Measurements from ENCODE around the gene CACNG3.
"Not testable (repeated sequence)": the region's sequence is repeated elsewhere in the genome, so short reads cannot be mapped to it uniquely, and the experiment has no call there.

CACNG3 gene

GRCh38 chr16:24279982-24280515 is 23.9 kb downstream of the CACNG3 start:
- no peak for DNase-seq (ENCODE audit: low read depth)

DNA sequence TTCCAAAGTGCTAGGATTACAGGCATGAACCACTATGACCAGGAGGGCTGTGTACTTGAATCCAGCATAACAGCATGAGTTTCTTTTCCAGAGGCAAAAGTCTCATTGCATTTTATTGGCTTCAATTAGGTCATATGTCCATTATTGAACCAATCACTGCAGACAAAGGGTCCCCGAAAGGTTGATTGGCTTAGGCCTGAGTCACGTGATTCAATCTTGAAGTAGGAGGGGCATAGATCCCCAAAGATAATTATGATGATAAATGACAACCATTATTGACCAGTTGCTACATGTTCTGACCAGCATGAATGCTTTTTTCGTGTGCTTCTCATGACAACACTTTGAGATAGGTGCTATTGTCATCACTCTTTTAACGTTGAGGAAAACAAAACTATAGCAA is 25.3 kb downstream of the CACNG3 start:
- no peak for DNase-seq (ENCODE audit: low read depth)

- DNase-seq (ENCODE audit: low read depth): no peak
Observed at GRCh38 chr16:24282141-24282540, 26.0 kb downstream of the CACNG3 start.

- DNase-seq (ENCODE audit: low read depth): no peak
Observed at GRCh38 chr16:24286741-24287405, 30.7 kb downstream of the CACNG3 start.

- no peak for DNase-seq (ENCODE audit: low read depth)
Observed at GRCh38 chr16:24288516-24288915, 32.4 kb downstream of the CACNG3 start.

- no peak for DNase-seq (ENCODE audit: low read depth)
Observed at GRCh38 chr16:24289166-24289700, 33.1 kb downstream of the CACNG3 start.

DNA sequence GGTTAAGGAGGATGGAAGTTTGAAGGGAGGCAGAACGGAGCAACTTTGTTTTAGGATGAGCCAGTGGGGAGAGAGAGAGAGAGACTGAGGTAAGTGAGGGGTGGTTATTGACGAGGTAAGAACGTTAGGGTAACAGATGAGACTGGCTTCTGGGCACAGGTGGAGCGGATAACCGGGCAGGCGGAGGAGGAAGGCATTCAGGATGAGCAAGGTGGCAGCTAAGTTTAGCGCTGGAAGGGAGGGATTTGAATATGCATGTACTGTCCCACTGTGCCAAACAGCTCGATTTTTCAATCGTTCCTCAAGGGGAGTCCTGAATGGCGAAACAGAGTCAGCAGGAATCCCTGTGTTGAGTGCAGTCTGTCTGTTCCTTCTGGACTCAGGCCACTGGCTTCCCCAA is 35.8 kb downstream of the CACNG3 start:
- DNase-seq (ENCODE audit: low read depth): no peak

DNA sequence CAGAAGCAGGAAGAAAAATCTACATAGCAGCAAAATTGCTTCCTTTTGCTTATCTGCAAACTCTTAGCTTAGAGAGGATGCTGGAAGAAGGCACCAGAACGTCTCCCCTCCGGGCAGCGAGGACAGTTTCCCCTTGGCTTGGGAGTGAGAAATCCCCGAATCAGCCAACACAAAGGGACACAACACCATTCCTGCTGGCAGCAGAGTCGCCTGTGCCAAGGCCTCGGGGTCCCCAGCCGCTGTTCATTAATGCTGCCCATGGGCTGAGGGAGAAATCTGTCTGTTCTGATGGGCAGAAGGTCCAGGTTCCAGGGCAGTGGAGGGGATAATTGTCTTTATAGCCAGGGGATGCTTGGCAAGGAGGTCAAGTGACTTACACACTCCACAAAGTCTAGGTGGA is 38.0 kb downstream of the CACNG3 start:
- DNase-seq (ENCODE audit: low read depth): no peak

- no peak for DNase-seq (ENCODE audit: low read depth)
Observed at GRCh38 chr16:24297375-24297774, 41.2 kb downstream of the CACNG3 start.

GRCh38 chr16:24298548-24299167 is 42.5 kb downstream of the CACNG3 start:
- DNase-seq (ENCODE audit: low read depth): no peak

DNA sequence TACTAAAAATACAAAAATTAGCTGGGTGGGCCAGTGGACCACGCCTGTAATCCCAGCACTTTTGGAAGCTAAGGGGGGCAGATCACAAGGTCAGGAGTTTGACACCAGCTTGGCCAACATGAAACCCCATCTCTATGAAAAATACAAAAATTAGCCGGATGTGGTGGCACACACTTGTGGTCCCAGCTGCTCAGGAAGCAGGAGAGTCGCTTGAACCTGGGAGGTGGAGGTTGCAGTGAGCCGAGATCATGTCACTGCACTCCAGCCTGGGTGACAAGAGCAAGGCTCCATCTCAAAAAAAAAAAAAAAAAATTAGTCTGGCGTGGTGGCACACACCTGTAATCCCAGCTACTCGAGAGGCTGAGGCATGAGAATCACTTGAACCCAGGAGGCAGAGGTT is 44.6 kb downstream of the CACNG3 start:
- DNase-seq (ENCODE audit: low read depth): not testable (repeated sequence)

GRCh38 chr16:24302636-24303035 is 46.5 kb downstream of the CACNG3 start:
- DNase-seq (ENCODE audit: low read depth): no peak

DNA sequence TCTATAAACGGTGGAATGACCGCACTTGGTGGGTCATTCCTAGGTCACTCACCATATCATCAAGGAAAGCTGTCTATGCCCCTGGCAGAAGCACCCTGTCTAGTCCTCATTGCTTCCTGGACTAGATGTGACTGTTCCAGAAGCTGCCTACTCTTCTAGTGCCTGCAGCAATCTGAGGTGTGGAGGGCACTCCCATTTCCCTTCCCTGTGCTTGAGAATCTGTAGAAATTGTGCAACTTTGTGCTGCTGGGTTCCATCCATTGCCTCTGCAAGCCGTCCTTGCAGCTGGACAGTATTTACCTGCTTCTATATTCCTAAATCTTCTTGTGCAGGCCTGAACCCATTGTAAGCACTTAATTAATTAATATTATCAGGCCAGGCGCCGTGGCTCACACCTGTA is 52.1 kb downstream of the CACNG3 start:
- DNase-seq (ENCODE audit: low read depth): no peak

DNA sequence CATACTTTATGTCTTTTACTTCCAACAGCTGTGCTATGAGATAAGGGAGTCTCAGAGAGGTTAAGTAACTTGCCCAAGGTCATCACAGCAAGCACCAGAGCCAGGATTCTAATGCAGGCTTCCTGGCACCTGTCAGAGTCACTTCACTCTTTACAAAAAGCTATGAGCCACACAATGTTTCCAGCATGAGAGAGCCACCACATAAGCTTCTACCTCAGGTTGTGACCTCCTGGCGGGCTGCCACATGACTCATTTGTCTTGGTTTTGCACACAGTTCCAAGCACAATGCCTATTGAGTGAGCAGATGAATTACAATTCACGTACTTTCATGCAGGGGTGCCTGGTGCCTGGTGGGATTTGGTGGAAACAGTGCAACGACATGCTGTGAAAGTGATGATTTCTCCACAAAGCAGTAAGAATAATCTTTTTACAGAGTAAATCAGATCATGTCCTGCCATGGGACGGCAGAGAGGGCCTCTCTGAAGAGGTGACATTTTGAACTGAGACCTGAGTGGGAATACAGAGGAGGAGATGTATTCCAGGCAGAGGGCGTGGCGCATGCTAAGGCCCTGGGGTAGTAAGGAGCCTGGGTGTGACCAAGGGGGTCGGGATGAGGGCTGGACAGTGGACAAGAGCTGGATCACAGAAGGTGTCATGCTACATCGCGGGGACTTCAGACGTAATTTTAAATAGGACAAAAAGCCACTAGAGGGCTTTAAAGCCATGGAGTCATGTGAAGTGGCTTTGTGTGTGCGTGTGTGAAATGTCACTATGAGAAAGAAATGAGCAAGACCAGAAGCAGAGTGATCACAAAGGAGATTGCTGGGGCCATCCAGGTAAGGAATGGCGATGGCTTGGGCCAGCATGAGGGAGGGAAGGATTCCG is 53.4 kb downstream of the CACNG3 start:
- no peak for DNase-seq (ENCODE audit: low read depth)

DNA sequence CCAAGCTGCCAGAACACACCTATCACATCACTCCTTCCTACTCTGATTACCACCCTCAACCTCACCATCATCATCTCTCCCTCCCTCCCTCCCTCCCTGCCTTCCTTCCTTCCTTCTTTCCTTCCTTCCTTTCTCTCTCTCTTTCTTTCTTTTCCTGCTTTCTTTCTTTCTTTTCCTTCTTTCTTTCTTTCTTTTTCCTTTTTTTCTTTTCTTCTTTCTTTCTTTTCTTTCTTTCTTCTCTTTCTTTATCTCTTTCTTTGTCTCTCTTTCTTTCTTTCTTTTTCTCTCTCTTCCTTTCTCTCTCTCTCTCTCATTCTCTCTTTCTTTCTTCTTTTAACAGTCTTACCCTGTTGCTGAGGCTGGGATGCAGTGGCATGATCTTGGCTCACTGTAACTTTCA is 59.2 kb downstream of the CACNG3 start:
- DNase-seq (ENCODE audit: low read depth): no peak

DNA sequence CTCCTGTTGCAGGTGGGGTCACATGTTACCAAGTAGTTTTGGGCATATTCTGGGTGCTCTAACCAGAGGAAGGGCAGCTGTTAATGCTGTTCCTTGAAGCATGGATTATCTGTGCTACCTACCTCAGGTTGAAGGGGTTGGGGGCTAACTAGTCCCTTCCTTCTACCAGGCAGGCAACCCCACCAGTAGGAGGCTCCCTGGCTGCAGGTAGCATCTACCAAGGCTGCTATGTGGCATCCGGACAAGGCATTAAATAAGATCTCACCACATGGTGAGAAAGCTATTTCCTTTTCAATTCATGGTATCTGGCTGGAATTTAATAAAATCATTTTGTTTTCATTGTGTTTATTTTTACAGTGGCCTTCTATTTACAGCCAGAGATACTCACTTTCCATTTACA is 62.5 kb downstream of the CACNG3 start:
- DNase-seq (ENCODE audit: low read depth): no peak

- DNase-seq (ENCODE audit: low read depth): no peak
Observed at GRCh38 chr16:24319126-24319814, 63.1 kb downstream of the CACNG3 start.

DNA sequence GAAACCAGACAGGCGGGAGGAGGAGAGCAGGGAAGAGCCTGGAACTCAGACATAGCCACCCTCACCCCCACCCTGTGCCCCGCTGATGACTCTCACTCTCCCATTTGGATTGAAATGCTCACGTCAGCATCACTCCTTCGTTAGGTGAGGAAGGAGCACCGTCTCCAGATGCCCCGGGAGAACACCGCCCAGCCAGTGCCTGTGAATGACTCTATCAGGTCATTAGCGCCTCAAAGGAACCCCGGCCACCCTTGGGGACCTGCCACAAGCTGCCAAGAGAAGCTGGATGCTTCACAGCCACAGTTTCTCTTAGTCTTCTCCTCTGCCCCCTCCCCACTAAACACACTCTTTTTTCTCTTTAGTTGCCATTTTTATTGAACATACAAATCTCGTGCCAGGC is 66.0 kb downstream of the CACNG3 start:
- DNase-seq (ENCODE audit: low read depth): no peak

DNA sequence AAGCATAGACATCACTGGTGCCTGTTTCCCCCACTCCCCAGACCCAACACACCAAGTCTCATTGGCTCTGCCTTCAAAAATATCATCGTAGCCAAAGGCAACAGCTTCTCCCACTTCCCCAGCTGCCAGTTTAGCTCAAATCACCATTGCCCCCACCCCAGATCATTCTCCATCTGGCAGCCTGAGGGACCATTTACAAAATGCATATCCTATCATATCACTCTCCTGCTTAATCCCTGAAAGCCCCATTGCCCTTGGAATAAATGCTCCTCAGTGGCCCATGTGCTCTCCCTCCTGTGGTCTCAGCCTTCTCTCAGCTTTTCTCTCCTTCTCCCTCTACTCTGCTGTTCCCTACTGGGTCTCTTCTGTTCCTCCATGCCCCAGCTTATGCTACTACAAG is 68.3 kb downstream of the CACNG3 start:
- DNase-seq (ENCODE audit: low read depth): no peak

- DNase-seq (ENCODE audit: low read depth): no peak
Observed at GRCh38 chr16:24328835-24329452, 72.8 kb downstream of the CACNG3 start.

GRCh38 chr16:24332178-24332577 is 76.0 kb downstream of the CACNG3 start:
- no peak for DNase-seq (ENCODE audit: low read depth)
